Measurements from ENCODE around the gene PARL.

The PARL gene

GRCh38 chr3:183782576-183783276 lies 102.0 kb downstream of the PARL start:
- no peak for DNase-seq

- no peak for DNase-seq
Measured at GRCh38 chr3:183781246-183781645, 103.4 kb downstream of the PARL start.

GRCh38 chr3:183779896-183780465 lies 104.7 kb downstream of the PARL start:
- no peak for DNase-seq

All from RPMI8226 (cell line).